Endometrial microvascular endothelial cells (primary cell): Measurements from ENCODE around the gene HDAC4. TPM values are rescaled to one million over a fixed set of nuclear protein-coding genes. Genes with fewer than 3 reads are reported as not detected.

ENCODE experiments used
- in situ Hi-C: cut with HindIII; loops from 2 replicates; pipeline ENCODE4 v1.10.0; 2017; ENCODE audit warnings: low sequenced_read_pairs, low pct_unique_long_range_greater_than_20kb; ENCODE audit errors: inconsistent ontology term
- total RNA-seq: library from RNA; depleted of rRNA; stranded (reverse); fragments of >200 nt; gene quantifications from one replicate; pipeline ENCODE4 v1.2.3, GENCODE V29; 2015; ENCODE audit errors: inconsistent ontology term

HDAC4 gene
- total RNA-seq, 1 donor from 2014 or later, result 27.4 TPM

GRCh38 chr2:239212121-239212928, 188.5 kb downstream of the HDAC4 start:
- in situ Hi-C loops, result no loop called here

GRCh38 chr2:239211396-239212094, 189.3 kb downstream of the HDAC4 start:
- in situ Hi-C loops, result no loop called here

- in situ Hi-C loops, result no loop called here
These were observed 191.0 kb downstream of the HDAC4 start for GRCh38 chr2:239209783-239210182.

- in situ Hi-C loops, result no loop called here
These were observed 192.2 kb downstream of the HDAC4 start for GRCh38 chr2:239208465-239209180.

GRCh38 chr2:239206851-239207250, 194.0 kb downstream of the HDAC4 start:
- in situ Hi-C loops, result no loop called here

- in situ Hi-C loops, result no loop called here
These were observed 194.8 kb downstream of the HDAC4 start for GRCh38 chr2:239206042-239206441.

- in situ Hi-C loops, result no loop called here
These were observed 195.8 kb downstream of the HDAC4 start for GRCh38 chr2:239204876-239205468.

- in situ Hi-C loops, result no loop called here
These were observed 196.5 kb downstream of the HDAC4 start for GRCh38 chr2:239204136-239204875.

- in situ Hi-C loops, result no loop called here
These were observed 197.2 kb downstream of the HDAC4 start for GRCh38 chr2:239203443-239204135.

GRCh38 chr2:239202836-239203235, 198.0 kb downstream of the HDAC4 start:
- in situ Hi-C loops, result no loop called here

GRCh38 chr2:239202343-239202742, 198.5 kb downstream of the HDAC4 start:
- in situ Hi-C loops, result no loop called here

GRCh38 chr2:239201884-239202283, 198.9 kb downstream of the HDAC4 start:
- in situ Hi-C loops, result no loop called here

GRCh38 chr2:239201531-239201876, 199.3 kb downstream of the HDAC4 start:
- in situ Hi-C loops, result no loop called here

- in situ Hi-C loops, result no loop called here
These were observed 199.9 kb downstream of the HDAC4 start for GRCh38 chr2:239200646-239201530.

- in situ Hi-C loops, result no loop called here
These were observed 201.6 kb downstream of the HDAC4 start for GRCh38 chr2:239199041-239199768.

GRCh38 chr2:239198221-239198620, 202.6 kb downstream of the HDAC4 start:
- in situ Hi-C loops, result no loop called here

- in situ Hi-C loops, result no loop called here
These were observed 203.7 kb downstream of the HDAC4 start for GRCh38 chr2:239197146-239197545.
